ENCODE data around the gene SELPLG. TPM values are rescaled to one million over a fixed set of nuclear protein-coding genes. Genes with fewer than 3 reads are reported as not detected.
"Not testable (repeated sequence)": the region's sequence is repeated elsewhere in the genome, so short reads cannot be mapped to it uniquely, and the experiment has no call there.

SELPLG gene
- total RNA-seq, 1 experiment from 2014 or later: 1.7 TPM

- peak; percentile 31 for DNase-seq (ENCODE audit: low read depth)
Observed at GRCh38 chr12:108589840-108590229, 43.9 kb downstream of the SELPLG start.

DNA sequence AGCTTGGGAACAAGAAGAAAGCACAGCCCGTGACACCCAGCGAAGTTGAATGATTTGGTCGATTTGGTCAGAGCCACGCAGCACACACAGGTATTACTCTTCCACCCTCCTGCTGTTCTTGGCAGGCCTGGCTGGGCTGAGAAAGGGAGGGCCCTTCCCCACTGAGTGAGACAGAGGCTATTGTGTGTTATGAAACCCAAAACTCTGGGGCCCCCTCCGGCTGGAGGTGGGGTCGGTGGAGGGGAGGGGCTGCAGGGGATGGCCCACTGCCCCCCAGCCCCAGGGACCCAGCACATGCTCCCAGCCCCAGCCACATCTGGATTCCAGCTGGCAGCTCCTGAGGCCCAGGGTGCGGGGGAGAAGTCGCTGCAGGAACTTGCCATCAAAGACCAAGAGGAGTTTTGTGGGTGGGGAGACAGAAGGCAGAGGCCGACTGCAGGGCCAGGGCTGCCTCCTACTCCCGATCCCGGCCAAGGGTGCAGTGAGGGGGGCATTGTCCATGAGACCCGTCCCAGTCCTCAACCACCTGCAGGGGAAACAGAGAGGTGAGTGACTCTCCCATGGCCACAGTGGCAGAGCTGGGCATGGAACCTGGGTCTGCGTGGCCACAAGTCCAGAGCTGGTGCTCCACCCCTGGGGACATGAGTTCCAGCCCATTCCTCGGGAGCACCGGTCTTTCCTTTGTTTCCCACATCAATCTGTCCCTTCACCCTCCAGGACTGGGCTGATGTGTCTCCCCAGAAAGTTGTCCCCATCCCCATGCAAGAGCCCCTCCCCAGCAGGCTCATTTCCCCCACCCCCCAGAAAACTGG lies 44.5 kb downstream of the SELPLG start:
- peak; percentile 81 for DNase-seq (ENCODE audit: low read depth)

GRCh38 chr12:108587826-108588225 lies 45.9 kb downstream of the SELPLG start:
- no peak for DNase-seq (ENCODE audit: low read depth)

GRCh38 chr12:108586306-108586705 lies 47.4 kb downstream of the SELPLG start:
- no peak for DNase-seq (ENCODE audit: low read depth)

- no peak for DNase-seq (ENCODE audit: low read depth)
Observed at GRCh38 chr12:108585864-108586263, 47.8 kb downstream of the SELPLG start.

GRCh38 chr12:108584456-108585065 lies 49.1 kb downstream of the SELPLG start:
- DNase-seq (ENCODE audit: low read depth): no peak

DNA sequence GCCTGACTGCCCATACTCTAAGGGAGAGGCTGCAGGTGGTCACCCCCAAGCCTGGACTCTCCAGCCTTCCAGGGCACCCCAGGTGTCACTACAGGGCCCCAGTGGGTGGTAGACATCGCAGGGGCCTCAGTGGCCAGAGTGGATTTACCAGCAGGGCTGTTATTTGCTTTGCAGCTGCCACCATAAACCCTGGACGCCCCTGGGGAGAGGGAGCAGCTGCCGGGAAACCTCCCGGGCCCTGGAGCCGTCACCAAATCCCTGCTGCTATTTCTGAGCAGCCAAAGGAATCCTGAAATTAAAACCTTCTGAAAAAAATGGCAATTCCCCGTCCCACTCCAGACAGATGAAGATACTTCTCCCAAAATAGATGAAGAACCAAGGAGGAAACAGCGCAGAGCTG lies 49.7 kb downstream of the SELPLG start:
- DNase-seq (ENCODE audit: low read depth): no peak

DNA sequence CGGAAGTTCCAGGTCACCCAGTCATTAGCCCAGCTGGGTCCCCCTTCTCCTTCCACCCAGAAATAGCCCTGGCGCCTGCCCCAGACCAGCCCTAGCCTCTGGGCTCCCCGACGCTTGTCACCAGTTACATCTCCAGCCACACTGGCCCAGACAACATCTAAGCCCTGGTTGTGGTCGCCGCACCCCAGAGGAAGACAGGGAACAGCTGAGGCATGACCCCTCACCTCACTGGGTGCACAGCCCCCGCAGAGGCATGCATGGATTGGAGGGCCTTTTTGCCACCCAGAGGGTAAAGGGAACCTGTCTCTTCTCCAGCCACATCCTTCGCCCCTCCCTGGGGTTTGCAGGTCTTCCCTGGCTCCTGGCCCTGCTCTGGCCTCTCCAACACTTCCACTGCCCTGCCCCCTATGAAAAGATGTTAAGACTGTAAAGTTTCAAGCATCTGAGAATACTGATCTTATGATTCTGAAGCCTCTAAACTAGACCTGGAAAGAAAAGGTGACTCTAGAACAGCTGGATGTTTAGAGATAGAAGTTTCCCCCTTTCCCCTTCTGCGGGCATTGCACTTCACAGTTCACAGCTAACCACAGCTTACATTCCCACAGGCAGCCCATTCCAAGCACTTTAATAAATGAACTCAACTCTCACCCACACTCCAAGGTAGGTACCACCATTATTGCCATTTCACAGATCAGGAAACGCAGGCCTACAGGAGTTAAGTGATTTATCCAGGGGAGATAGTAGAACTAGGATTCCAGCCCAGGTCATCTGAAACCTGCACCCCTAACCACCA lies 50.5 kb downstream of the SELPLG start:
- DNase-seq (ENCODE audit: low read depth): no peak

GRCh38 chr12:108582509-108582908 lies 51.2 kb downstream of the SELPLG start:
- no peak for DNase-seq (ENCODE audit: low read depth)

GRCh38 chr12:108581311-108582227 lies 52.1 kb downstream of the SELPLG start:
- DNase-seq (ENCODE audit: low read depth): no peak

DNA sequence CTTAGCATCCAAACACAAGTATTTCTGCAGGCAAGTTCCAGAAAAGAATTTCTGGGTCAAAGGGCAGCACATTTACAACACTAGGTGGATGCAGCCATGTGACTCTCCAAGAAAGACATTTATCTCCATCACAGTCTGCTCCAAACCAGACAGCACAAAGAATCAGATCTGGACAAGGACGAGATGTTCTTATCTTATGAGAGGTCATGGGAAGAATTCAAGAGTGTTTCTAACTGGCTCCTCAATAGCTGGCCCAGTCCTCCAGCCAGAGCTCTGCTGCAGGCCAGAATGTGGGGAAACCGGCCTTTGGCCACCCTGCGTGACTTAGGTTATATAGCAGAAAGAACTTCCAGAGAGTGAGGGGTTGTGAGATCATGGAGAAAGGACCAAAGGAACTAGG lies 53.2 kb downstream of the SELPLG start:
- no peak for DNase-seq (ENCODE audit: low read depth)

DNA sequence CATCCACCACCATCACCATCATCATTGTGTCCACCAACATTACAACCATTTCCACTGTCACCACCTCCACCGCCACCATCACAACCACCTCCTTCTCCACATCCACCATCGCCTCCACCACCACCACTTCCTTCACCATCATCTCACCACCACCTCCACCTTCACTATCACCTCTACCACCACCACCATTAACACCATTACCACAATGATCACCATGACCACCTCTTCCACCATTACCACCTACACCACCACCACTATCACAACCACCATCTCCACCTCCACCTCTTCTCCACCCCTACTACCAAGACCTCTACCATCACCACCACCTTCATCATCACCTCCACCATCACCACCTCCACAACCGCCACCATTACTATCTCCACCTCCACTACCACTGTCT lies 54.9 kb downstream of the SELPLG start:
- DNase-seq (ENCODE audit: low read depth): no peak

DNA sequence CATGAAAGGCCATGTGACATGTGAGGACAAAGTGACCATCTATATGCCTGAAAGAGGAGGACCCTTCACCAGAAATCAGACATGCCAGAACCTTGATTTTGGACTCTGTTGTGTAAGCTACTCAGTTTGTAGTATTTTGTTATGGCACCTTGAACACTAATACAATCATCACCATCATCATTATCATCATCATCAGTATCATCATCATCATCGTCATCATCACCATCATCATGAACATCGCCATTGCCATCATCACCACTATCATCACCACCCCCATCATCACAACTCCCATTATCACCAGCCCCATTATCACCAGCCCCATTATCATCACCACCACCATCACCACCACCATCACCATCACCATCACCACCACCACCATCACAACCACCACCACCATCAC lies 55.4 kb downstream of the SELPLG start:
- DNase-seq (ENCODE audit: low read depth): no peak

DNA sequence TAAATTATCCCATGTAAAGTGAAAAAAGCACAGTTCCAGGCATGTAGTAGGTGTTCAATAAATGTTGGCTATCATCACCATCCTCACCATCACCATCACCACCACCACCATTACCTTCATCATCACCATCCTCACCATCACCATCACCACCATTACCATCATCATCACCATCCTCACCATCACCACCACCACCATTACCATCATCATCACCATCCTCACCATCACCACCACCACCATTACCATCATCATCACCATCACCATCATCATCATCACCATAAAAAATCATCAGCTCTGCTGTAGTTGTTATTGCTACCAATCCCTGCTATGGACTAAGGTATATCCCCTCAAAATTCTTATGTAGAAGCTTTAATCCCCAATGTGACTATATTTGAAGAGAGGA lies 56.2 kb downstream of the SELPLG start:
- DNase-seq (ENCODE audit: low read depth): no peak

DNA sequence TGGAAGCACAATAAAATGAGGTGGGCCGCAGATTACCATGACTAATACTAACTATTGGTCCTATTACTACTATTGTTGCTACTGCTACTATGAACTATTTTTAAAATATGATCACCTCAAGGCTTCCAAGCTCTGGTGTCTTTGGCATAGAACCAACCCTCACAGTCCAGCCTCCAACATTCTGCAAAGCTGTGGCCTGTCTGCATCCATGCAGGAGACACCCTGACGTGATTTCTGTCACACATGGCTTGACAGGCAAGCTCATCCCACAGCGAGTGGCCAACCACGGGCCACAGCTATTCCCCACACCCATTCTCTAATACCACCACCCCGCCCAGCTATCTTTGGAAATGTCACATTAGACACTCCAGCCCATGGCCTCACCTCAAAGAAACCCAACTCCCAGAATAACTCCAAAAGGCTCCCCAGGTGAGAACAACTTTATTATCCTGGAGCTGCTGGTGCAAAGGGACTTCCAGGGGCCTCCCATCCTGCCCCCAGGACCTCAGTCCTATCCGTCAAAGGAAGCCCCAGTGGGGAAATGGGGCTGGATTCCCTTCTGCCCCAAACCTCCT lies 56.9 kb downstream of the SELPLG start:
- no peak for DNase-seq (ENCODE audit: low read depth)

GRCh38 chr12:108575199-108575912 lies 58.3 kb downstream of the SELPLG start:
- DNase-seq (ENCODE audit: low read depth): no peak

GRCh38 chr12:108574276-108574675 lies 59.4 kb downstream of the SELPLG start:
- DNase-seq (ENCODE audit: low read depth): not testable (repeated sequence)

GRCh38 chr12:108573317-108573716 lies 60.4 kb downstream of the SELPLG start:
- DNase-seq (ENCODE audit: low read depth): no peak

GRCh38 chr12:108572166-108572790 lies 61.4 kb downstream of the SELPLG start:
- peak; percentile 69 for DNase-seq (ENCODE audit: low read depth)
